Measurements from ENCODE around the gene FRK. TPM values are rescaled to one million over a fixed set of nuclear protein-coding genes. Genes with fewer than 3 reads are reported as not detected.

FRK gene
- total RNA-seq, 3 donors from 2014 or later = 8.0 to 25.8 (median 23.2) TPM

GRCh38 chr6:116064666-116065065 lies 4.0 kb upstream of the FRK start:
- no peaks in the 10 kb centered on the region for H3K4me1 ChIP-seq (ENCODE audit: low read depth)
- ATAC-seq = no peak
- H3K36me3 ChIP-seq (ENCODE audit: low read depth) = no peaks in the 10 kb centered on the region
- H3K4me3 ChIP-seq = no peak overlapping the region
- intact Hi-C loops (cut with DNase I, micrococcal nuclease) = loop anchor here in 1 of 2 donors (5.0 kb wide), 1 partner anchor 52 kb away; no protein-coding TSS in a partner anchor
- no peak for DNase-seq
- no peak for TF ChIP-seq CTCF (IDR thresholded peaks at IDR 0.05)
- no peaks in the 10 kb centered on the region for H3K9me3 ChIP-seq

GRCh38 chr6:116062496-116062895 lies 1.8 kb upstream of the FRK start:
- TF ChIP-seq CTCF (IDR thresholded peaks at IDR 0.05) = no peak
- Histone ChIP-seq H3K4me3 (no peak overlapping the region), H3K36me3 (ENCODE audit: low read depth) (no peaks in the 10 kb centered on the region), H3K4me1 (ENCODE audit: low read depth) (no peaks in the 10 kb centered on the region), H3K9me3 (no peaks in the 10 kb centered on the region)
- intact Hi-C loops (cut with DNase I, micrococcal nuclease) = loop anchor here in 1 of 2 donors (5.0 kb wide), 1 partner anchor 50 kb away; no protein-coding TSS in a partner anchor
- ATAC-seq = no peak
- DNase-seq = no peak

- DNase-seq = peak; percentile 43 to 60 (median 46)
- H3K9me3 ChIP-seq = no peaks in the 10 kb centered on the region
- no peaks in the 10 kb centered on the region for H3K4me1 ChIP-seq (ENCODE audit: low read depth)
- H3K4me3 ChIP-seq = peak overlapping the region; percentile 18
- no peak for TF ChIP-seq CTCF (IDR thresholded peaks at IDR 0.05)
- ATAC-seq = peak; percentile 65
- H3K36me3 ChIP-seq (ENCODE audit: low read depth) = no peaks in the 10 kb centered on the region
- intact Hi-C loops (cut with DNase I, micrococcal nuclease) = loop anchor here in 1 of 2 donors (5.0 kb wide), 1 partner anchor 48 kb away; no protein-coding TSS in a partner anchor
Measured at GRCh38 chr6:116059713-116060571, 749 bp downstream of the FRK start.

GRCh38 chr6:116057766-116058165 lies 2.9 kb downstream of the FRK start:
- H3K9me3 ChIP-seq = no peaks in the 10 kb centered on the region

GRCh38 chr6:116055513-116055912 lies 5.2 kb downstream of the FRK start:
- no peak overlapping the region for H3K4me3 ChIP-seq
- ATAC-seq (no peak), DNase-seq (no peak)
- no peak for TF ChIP-seq CTCF (IDR thresholded peaks at IDR 0.05)
- no peaks in the 10 kb centered on the region for H3K36me3 ChIP-seq (ENCODE audit: low read depth)
- peaks cover 9% of the 10 kb centered on the region for H3K4me1 ChIP-seq (ENCODE audit: low read depth)
- intact Hi-C loops (cut with DNase I, micrococcal nuclease) = no loop called here
- H3K9me3 ChIP-seq = no peaks in the 10 kb centered on the region

More at GRCh38 chr6:116057766-116058165, 2.9 kb downstream of the FRK start:
- Histone ChIP-seq H3K4me3 (no peak overlapping the region), H3K4me1 (ENCODE audit: low read depth) (peaks cover 9% of the 10 kb centered on the region), H3K36me3 (ENCODE audit: low read depth) (no peaks in the 10 kb centered on the region)
- intact Hi-C loops (cut with DNase I, micrococcal nuclease) = no loop called here
- DNase-seq (no peak), ATAC-seq (no peak)
- TF ChIP-seq CTCF (IDR thresholded peaks at IDR 0.05) = no peak
